Hepatocyte (in vitro differentiated cells): ENCODE measurements around the gene GSC2.

Experiments used
- EZH2 ChIP-seq: fragments of 200-600 bp; sonication (generic); IDR thresholded peaks from 2 replicates; pipeline ENCODE4 v1.6.1; 2016; ENCODE audit warnings: antibody characterized with exemption, mild to moderate bottlenecking, borderline replicate concordance
- EZH2phosphoT487 ChIP-seq: fragments of 200-600 bp; sonication (generic); IDR thresholded peaks from one replicate; pipeline ENCODE4 v1.6.1; 2018; ENCODE audit warnings: antibody characterized with exemption, mild to moderate bottlenecking, low read depth, moderate library complexity; ENCODE audit not compliant: unreplicated experiment, severe bottlenecking
- TF ChIP-seq, protein P1 (sequence below): fragments of 200-600 bp; sonication (generic); IDR thresholded peaks from 2 replicates; pipeline ENCODE4 v1.5.1; 2016; ENCODE audit warnings: antibody characterized with exemption, mild to moderate bottlenecking; ENCODE audit not compliant: poor library complexity

DNA sequence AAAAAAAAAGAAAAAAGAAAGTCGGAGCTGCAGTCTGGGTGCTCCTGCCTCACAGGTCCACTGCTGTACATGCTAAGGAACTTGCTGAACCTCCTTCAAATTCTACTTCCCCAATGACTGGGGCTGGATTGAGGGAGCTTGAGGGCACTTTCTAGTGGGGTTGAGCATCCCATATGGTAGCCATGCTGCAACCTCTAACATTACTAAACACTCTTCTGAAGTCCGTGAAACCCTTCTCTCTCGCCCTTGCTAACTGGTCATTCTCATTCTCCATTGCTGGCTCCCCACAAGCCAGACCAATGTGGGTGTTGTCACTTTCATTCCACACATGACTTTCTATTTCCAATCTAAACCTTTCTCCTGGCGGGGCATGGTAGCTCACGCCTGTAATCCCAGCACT, 6.9 kb downstream of the GSC2 start:
- TF ChIP-seq, protein P1, sequence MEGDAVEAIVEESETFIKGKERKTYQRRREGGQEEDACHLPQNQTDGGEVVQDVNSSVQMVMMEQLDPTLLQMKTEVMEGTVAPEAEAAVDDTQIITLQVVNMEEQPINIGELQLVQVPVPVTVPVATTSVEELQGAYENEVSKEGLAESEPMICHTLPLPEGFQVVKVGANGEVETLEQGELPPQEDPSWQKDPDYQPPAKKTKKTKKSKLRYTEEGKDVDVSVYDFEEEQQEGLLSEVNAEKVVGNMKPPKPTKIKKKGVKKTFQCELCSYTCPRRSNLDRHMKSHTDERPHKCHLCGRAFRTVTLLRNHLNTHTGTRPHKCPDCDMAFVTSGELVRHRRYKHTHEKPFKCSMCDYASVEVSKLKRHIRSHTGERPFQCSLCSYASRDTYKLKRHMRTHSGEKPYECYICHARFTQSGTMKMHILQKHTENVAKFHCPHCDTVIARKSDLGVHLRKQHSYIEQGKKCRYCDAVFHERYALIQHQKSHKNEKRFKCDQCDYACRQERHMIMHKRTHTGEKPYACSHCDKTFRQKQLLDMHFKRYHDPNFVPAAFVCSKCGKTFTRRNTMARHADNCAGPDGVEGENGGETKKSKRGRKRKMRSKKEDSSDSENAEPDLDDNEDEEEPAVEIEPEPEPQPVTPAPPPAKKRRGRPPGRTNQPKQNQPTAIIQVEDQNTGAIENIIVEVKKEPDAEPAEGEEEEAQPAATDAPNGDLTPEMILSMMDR = no peak
- TF ChIP-seq EZH2phosphoT487 = no peak
- TF ChIP-seq EZH2 = no peak
